K562 (cell line): ENCODE results near the gene IGFALS. TPM values are rescaled to one million over a fixed set of nuclear protein-coding genes. Genes with fewer than 3 reads are reported as not detected.

Experiments used
- CBX2 ChIP-seq: fragments of 200-600 bp; sonication (generic); IDR thresholded peaks from one replicate; pipeline ENCODE4 v1.6.1; 2012; ENCODE audit warnings: mild to moderate bottlenecking, low read length, inconsistent platforms; ENCODE audit not compliant: insufficient read depth, poor library complexity, severe bottlenecking
- CEBPB ChIP-seq: fragments of 450-650 bp; IDR thresholded peaks from 2 replicates; pipeline ENCODE4 v1.6.1; 2016; ENCODE audit warnings: missing genetic modification characterization, missing compliant biosample characterization
- CXXC5 ChIP-seq: fragments of 250-450 bp; sonication (Bioruptor Pico); IDR thresholded peaks from 2 replicates; pipeline ENCODE4 v1.8.0; 2022; ENCODE audit warnings: inconsistent platforms, mild to moderate bottlenecking, moderate library complexity
- E2F3 ChIP-seq: fragments of 250-450 bp; sonication (Bioruptor Pico); IDR thresholded peaks from 2 replicates; pipeline ENCODE4 v1.4.0; 2020; ENCODE audit warnings: mild to moderate bottlenecking
- ESRRB ChIP-seq: fragments of 250-450 bp; sonication (Bioruptor Pico); IDR thresholded peaks from 2 replicates; pipeline ENCODE4 v1.5.0; 2020; ENCODE audit warnings: mild to moderate bottlenecking, moderate library complexity, borderline replicate concordance
- FOXJ2 ChIP-seq: fragments of 200-800 bp; sonication (Bioruptor generic); IDR thresholded peaks from 2 replicates; pipeline ENCODE4 v1.6.1; 2016; ENCODE audit warnings: missing genetic modification characterization, missing compliant biosample characterization
- HIVEP1 ChIP-seq: fragments of 250-450 bp; sonication (Bioruptor Pico); IDR thresholded peaks from 2 replicates; pipeline ENCODE4 v1.4.0; 2020; ENCODE audit warnings: mild to moderate bottlenecking
- NFE2 ChIP-seq: IDR thresholded peaks from 2 replicates; pipeline ENCODE4 v1.6.1; 2014; ENCODE audit warnings: antibody characterized with exemption, low read depth
- RBM15 ChIP-seq: fragments of 200-400 bp; formaldehyde crosslinking; IDR thresholded peaks from 2 replicates; pipeline ENCODE4 v1.6.1; 2018; ENCODE audit warnings: mild to moderate bottlenecking, low read length, moderate library complexity; ENCODE audit not compliant: insufficient read depth
- SNIP1 ChIP-seq: fragments of 450-650 bp; IDR thresholded peaks from 2 replicates; pipeline ENCODE4 v1.7.1; 2017; ENCODE audit warnings: low read depth, mild to moderate bottlenecking
- TAF1 ChIP-seq: IDR thresholded peaks from 2 replicates; pipeline ENCODE4 v1.6.1; 2011; ENCODE audit warnings: mild to moderate bottlenecking, low read length, moderate library complexity; ENCODE audit not compliant: insufficient read depth, control insufficient read depth, severe bottlenecking; ENCODE audit errors: extremely low read depth
- ZNF197 ChIP-seq: fragments of 200-800 bp; sonication (Bioruptor generic); IDR thresholded peaks from 2 replicates; pipeline ENCODE4 v1.6.1; 2016; ENCODE audit warnings: low read depth, missing genetic modification characterization, missing compliant biosample characterization
- ZNF436 ChIP-seq: fragments of 250-450, 450-650 bp; sonication (Bioruptor Pico); formaldehyde crosslinking; IDR thresholded peaks from 2 replicates; pipeline ENCODE4 v1.7.0; 2020; ENCODE audit warnings: mild to moderate bottlenecking
- ZNF785 ChIP-seq: fragments of 250-450 bp; sonication (Bioruptor Pico); IDR thresholded peaks from 2 replicates; pipeline ENCODE4 v1.4.0; 2020; ENCODE audit warnings: mild to moderate bottlenecking
- polyA plus RNA-seq, 8 experiments: library from polyadenylated mRNA; depleted of rRNA in 4 of 8; stranded (reverse) in 5 of 8; unstranded in 3 of 8; fragments of >200 nt; fragmentation: Nextera tagmentation in 2 of 8; fragmentation: Illumina TruSeq in 1 of 8; extraction: Ambion mirVana in 2 of 8; extraction: Trizol in 1 of 8; gene quantifications; 2 replicates each; pipeline versions ENCODE4 v1.2.1 to v1.2.3, GENCODE V29; 2011 to 2014; ENCODE audit warnings: inconsistent platforms in 1 of 8, missing spikeins in 1 of 8
- total RNA-seq, 7 experiments: library from RNA; depleted of rRNA in 6 of 7; stranded (reverse); fragments of >200 nt in 6 of 7; fragmentation: Illumina TruSeq in 2 of 7; extraction: Trizol in 2 of 7; gene quantifications; 2 replicates each; pipeline versions ENCODE4 v1.2.1 to v1.2.3, GENCODE V29; 2011 to 2021; ENCODE audit warnings: low replicate concordance in 1 of 7
- TF ChIP-seq, protein P1 (sequence below): IDR thresholded peaks from 2 replicates; pipeline ENCODE4 v1.6.1; 2014; ENCODE audit warnings: antibody characterized with exemption
- TF ChIP-seq, protein P2 (sequence below): sonication (generic); formaldehyde crosslinking; IDR thresholded peaks from 2 replicates; pipeline ENCODE4 v1.8.0; 2022; ENCODE audit warnings: missing genetic modification reagents, mild to moderate bottlenecking, borderline replicate concordance
- TF ChIP-seq, protein P3 (sequence below): fragments of 250-450 bp; sonication (Bioruptor Pico); IDR thresholded peaks from 2 replicates; pipeline ENCODE4 v1.8.0; 2022; ENCODE audit warnings: inconsistent platforms, mild to moderate bottlenecking, moderate library complexity, borderline replicate concordance
- TF ChIP-seq, protein P4 (sequence below): fragments of 250-450 bp; sonication (Bioruptor Pico); IDR thresholded peaks from 2 replicates; pipeline ENCODE4 v1.8.0; 2022; ENCODE audit warnings: moderate library complexity, mild to moderate bottlenecking, inconsistent platforms
- TF ChIP-seq, protein P5 (sequence below): sonication (generic); formaldehyde crosslinking; IDR thresholded peaks from 2 replicates; pipeline ENCODE4 v1.4.0; 2020; ENCODE audit warnings: mild to moderate bottlenecking, missing genetic modification reagents

Gene IGFALS
- total and polyA plus RNA-seq, 9 of the 15 experiments (the other 6 are each of a cell fraction or from before 2014, with no cell fraction given): not detected

DNA sequence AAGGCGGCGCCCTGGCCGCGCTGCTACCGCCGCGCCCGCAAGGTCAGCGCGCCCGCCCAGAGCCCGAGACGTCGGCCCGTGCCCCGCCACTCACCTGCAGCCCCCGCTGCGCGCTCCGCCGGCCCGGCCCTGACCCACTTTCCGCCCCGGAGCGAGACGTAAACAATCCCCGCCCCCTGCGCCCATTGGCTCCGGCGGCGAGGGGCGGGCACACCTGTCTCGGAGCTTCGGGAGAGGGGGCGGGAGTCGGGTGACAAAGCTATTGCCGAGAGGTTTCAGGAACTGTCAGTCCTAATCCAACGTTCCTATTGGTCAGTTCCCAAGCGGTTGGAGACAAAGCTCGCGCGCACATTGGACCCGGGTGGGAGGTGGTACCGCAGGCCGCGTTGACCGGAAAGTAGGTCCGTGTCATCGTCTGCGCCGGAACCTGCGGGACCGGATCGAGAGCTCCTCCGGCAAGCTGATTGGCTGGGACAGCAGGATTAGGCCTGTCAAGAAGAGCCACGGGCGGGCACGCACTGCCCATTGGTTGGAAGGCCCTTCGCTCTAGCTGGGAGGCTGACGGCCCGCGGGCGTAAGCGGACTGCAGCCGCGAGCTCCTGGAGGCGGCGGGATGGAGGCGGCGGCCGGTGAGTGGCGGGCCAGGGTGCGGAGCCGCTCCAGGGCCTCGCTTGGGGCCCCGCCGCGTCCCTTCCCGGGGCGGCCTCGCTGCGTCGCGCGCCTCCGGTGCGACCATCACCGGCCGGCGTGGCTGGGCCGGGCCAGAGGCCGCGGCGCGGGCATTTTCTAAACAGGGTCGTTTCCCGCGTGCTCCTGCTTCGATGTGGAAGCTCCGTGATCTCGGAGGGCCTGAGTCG lies 10.9 kb downstream of the IGFALS start, which contains the start of the genes NUBP2 and SPSB3 (continued):
- TF ChIP-seq, protein P1, sequence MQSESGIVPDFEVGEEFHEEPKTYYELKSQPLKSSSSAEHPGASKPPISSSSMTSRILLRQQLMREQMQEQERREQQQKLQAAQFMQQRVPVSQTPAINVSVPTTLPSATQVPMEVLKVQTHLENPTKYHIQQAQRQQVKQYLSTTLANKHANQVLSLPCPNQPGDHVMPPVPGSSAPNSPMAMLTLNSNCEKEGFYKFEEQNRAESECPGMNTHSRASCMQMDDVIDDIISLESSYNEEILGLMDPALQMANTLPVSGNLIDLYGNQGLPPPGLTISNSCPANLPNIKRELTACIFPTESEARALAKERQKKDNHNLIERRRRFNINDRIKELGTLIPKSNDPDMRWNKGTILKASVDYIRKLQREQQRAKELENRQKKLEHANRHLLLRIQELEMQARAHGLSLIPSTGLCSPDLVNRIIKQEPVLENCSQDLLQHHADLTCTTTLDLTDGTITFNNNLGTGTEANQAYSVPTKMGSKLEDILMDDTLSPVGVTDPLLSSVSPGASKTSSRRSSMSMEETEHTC: no peak
- TF ChIP-seq NFE2: no peak
- TF ChIP-seq CBX2: no peak
- no peak for TF ChIP-seq SNIP1
- TF ChIP-seq, protein P2, sequence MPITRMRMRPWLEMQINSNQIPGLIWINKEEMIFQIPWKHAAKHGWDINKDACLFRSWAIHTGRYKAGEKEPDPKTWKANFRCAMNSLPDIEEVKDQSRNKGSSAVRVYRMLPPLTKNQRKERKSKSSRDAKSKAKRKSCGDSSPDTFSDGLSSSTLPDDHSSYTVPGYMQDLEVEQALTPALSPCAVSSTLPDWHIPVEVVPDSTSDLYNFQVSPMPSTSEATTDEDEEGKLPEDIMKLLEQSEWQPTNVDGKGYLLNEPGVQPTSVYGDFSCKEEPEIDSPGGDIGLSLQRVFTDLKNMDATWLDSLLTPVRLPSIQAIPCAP (CRISPR knock-in tag): no peak
- no peak for TF ChIP-seq FOXJ2 (tag)
- TF ChIP-seq HIVEP1 (CRISPR knock-in tag): no peak
- no peak for TF ChIP-seq ESRRB (CRISPR knock-in tag)
- TF ChIP-seq RBM15: no peak
- no peak for TF ChIP-seq ZNF785
- peak; percentile 82 for TF ChIP-seq E2F3 (CRISPR knock-in tag)
- peak; percentile 53 for TF ChIP-seq TAF1
- TF ChIP-seq, protein P3, sequence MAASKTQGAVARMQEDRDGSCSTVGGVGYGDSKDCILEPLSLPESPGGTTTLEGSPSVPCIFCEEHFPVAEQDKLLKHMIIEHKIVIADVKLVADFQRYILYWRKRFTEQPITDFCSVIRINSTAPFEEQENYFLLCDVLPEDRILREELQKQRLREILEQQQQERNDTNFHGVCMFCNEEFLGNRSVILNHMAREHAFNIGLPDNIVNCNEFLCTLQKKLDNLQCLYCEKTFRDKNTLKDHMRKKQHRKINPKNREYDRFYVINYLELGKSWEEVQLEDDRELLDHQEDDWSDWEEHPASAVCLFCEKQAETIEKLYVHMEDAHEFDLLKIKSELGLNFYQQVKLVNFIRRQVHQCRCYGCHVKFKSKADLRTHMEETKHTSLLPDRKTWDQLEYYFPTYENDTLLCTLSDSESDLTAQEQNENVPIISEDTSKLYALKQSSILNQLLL: no peak
- peak; percentile 89 for TF ChIP-seq CXXC5
- TF ChIP-seq CEBPB (tag): no peak
- TF ChIP-seq, protein P4, sequence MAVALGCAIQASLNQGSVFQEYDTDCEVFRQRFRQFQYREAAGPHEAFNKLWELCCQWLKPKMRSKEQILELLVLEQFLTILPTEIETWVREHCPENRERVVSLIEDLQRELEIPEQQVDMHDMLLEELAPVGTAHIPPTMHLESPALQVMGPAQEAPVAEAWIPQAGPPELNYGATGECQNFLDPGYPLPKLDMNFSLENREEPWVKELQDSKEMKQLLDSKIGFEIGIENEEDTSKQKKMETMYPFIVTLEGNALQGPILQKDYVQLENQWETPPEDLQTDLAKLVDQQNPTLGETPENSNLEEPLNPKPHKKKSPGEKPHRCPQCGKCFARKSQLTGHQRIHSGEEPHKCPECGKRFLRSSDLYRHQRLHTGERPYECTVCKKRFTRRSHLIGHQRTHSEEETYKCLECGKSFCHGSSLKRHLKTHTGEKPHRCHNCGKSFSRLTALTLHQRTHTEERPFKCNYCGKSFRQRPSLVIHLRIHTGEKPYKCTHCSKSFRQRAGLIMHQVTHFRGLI (CRISPR knock-in tag): no peak
- TF ChIP-seq, protein P5, sequence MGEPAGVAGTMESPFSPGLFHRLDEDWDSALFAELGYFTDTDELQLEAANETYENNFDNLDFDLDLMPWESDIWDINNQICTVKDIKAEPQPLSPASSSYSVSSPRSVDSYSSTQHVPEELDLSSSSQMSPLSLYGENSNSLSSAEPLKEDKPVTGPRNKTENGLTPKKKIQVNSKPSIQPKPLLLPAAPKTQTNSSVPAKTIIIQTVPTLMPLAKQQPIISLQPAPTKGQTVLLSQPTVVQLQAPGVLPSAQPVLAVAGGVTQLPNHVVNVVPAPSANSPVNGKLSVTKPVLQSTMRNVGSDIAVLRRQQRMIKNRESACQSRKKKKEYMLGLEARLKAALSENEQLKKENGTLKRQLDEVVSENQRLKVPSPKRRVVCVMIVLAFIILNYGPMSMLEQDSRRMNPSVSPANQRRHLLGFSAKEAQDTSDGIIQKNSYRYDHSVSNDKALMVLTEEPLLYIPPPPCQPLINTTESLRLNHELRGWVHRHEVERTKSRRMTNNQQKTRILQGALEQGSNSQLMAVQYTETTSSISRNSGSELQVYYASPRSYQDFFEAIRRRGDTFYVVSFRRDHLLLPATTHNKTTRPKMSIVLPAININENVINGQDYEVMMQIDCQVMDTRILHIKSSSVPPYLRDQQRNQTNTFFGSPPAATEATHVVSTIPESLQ: no peak
- no peak for TF ChIP-seq ZNF436
- TF ChIP-seq ZNF197 (CRISPR knock-in tag): no peak
